HK-2 (cell line): ENCODE data around the gene RPRD2.
"Not testable (repeated sequence)": the region's sequence is repeated elsewhere in the genome, so short reads cannot be mapped to it uniquely, and the experiment has no call there.

Source experiments
- DNase-seq: peaks from one replicate; pipeline ENCODE4 v3.0.0-alpha.2; 2018; ENCODE audit not compliant: unreplicated experiment

The RPRD2 gene

DNA sequence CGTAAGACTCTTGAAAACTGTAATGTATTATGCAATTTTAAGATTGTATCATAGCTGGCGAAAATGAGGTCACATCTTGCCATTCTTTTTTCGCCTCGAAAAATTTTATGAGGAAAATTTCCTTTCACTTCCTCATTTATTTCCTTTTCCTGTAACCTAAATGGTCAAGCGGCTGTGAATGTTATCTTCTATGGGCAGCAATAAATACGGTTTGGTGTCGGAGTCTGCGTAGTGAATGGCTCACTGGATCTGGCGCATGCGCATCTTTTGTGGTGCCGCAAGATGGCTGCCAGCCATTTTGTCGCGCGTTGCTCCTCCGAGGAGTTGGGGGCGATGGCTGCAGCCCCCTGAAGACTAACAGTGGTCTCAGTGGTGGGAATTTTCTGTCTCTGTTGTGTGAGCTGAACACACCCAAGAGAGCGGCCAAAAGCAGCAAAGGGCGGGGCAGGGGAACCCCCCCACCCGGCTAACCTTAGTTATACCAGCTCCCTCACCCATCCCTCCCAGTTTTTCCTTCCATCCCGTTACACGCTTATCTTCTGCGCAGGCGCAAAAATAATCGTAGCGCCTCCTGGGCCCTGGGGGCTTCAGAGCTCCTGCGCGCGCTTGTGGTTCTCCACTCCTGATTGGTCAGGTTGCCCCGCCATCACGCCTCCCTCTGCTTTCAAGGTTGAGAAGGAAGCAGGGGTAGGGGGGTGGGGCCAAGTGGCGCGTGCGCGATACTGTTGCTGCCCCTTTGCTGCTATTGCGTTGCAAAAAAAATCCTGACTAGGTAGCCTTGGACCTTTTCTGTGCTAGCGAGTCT, at the start of gene RPRD2:
TSS of gene RPRD2 (plus strand) at position 722 of the 805 bp plus-strand sequence. CDS start 568 bp downstream, outside the sequence.
- peak; percentile 99 for DNase-seq

DNA sequence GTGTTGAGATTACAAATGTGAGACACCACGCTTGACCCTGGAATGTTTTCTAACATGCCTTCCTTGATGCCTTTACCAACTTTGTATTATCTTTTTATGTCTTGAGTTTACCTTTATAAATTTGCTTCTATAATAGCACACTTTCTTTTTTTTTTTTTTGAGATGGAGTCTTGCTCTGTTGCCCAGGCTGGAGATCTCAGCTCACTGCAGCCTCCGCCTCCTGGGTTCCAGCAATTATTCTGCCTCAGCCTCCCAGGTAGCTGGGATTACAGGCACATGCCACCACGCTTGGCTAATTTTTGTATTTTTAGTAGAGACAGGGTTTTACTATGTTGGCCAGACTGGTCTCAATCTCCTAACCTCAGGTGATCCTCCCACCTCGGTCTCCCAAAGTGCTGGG, 49.3 kb upstream of the RPRD2 start:
- DNase-seq: not testable (repeated sequence)

DNA sequence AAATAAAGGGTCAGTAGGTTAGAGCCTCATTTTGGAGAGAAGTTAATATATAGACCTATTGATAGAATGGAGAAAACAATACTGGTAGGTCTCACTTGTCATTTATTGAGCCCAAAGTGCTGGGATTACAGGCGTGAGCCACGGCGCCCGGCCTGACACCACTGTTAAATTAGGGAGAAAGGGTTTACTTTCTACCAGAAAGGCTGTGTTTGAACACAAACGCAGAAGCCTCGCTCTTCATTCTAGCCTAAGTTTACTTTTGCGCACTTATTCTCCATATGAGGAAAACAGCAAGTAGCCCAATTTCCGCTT, 43.3 kb upstream of the RPRD2 start:
- no peak for DNase-seq

DNA sequence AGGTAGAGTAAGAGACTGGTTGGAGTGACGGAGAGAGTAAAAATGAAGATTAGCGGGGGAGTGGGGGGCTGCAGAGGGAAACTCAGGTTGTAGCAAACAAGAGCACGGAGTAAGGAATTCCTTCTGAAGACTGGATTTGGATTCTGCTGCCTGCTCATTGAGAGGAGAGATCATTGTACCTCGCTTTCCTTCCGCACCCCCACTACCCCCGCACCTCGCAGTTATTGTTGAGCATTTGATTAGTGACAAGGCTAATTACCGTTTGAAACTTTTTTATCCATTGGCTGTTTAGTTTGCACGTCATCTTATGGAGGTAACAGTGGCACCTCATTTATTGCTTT, 42.2 kb upstream of the RPRD2 start:
- DNase-seq: peak; percentile 8

DNA sequence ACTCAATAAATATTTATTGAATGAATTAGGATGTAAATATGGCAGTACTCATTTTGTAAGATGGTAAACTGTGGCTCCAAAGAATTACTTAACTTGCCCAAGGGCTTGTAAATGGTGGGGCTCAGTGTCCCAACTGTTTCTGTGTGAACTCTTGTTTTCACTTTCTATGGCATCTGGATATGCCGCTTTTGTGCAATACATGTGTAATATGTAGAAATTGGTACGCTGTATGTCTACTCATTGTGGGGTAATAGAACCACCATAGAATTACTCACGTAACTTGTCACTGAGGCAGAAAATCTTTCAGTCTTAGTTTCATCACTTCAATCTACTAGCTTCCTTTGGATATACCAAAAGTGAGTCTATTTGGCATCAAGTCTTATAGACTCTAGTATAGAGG, 41.6 kb upstream of the RPRD2 start:
- DNase-seq: no peak

DNA sequence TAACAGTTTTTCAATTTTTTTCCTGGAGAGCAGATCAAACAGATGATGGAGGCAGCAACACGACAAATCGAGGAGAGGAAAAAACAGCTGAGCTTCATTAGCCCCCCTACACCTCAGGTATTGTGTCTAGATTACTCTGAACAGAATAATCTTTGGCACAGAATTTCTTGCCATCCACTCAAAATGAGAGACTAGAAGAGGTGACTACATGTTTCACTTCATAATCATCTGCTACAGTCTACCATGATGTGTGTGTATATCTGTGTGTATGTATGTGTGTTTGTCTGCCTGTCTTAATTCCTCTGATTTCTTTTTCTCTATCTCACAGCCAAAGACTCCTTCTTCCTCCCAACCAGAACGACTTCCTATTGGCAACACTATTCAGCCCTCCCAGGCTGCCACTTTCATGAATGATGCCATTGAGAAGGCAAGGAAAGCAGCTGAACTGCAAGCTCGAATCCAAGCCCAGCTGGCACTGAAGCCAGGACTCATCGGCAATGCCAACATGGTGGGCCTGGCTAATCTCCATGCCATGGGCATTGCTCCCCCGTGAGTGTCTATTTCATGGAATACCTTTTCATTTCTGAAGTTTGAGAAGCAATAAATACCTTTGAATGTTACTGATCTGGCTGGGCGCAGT, 31.2 kb upstream of the RPRD2 start:
- no peak for DNase-seq

DNA sequence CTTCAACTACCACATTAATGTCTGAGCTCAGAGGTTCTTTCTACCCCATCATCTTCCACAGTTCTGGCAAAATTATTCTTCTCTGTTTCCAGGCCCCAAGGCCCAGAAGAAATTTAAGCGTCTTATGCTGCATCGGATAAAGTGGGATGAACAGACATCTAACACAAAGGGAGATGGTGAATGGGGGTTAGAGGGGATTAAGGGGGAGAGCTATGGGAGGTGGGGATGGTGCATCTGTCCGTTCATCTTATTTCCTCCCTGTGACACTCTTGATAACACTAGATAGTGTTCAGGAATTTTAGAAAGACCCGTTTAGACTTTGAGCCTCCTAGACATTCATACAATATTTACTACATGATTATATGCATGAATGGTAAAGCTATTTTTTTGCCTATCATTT, 17.6 kb upstream of the RPRD2 start:
- no peak for DNase-seq

DNA sequence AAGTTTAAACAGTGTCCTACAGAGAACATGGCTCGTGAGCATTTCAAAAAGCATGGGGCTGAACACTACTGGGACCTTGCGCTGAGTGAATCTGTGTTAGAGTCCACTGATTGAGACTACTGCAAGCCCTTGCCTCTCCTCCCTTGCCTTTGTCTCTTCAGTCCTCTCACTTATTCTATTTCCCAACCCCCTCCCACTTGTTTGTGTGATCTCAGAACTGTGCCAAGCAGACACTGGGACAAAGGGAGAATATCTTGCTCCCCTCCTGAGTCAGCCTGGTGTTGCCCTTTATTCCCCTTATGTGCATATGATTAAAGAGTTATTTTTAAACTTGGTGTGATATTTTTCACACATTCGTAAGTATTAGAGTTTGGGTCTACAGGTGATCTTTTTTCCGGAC, 11.1 kb upstream of the RPRD2 start:
- DNase-seq: no peak

DNA sequence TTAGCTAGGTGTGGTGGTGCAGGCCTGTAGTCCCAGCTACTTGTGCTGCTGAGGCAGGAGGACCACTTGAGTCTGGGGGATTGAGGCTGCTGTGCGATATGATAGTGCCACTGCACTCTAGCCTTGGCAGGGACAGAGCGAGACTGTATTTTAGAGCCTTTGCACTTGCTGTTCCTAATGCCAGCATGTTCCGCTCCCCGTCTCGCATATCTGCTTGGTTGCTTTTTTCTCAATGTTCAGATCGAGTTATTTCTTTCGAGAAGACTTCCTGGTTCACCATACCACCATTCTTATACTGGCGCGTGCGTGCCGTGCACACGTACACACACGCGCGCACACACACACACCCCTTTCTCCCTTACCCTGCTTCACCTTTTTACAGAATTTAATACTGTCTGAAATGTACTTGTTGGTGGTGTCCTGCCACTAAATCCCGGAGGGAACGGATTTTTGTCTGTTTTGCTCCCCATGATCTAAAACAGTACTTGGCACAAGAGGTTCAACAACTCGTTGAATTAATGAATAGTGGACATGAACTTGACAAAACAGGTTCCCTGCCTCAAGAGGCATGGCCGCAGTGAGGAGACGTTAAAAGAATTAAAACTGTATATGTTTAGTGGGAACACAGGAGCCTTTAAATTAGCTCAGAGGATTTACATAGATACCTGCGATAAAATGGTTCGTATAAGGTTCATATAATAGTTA, 1.1 kb upstream of the RPRD2 start:
- DNase-seq: no peak

DNA sequence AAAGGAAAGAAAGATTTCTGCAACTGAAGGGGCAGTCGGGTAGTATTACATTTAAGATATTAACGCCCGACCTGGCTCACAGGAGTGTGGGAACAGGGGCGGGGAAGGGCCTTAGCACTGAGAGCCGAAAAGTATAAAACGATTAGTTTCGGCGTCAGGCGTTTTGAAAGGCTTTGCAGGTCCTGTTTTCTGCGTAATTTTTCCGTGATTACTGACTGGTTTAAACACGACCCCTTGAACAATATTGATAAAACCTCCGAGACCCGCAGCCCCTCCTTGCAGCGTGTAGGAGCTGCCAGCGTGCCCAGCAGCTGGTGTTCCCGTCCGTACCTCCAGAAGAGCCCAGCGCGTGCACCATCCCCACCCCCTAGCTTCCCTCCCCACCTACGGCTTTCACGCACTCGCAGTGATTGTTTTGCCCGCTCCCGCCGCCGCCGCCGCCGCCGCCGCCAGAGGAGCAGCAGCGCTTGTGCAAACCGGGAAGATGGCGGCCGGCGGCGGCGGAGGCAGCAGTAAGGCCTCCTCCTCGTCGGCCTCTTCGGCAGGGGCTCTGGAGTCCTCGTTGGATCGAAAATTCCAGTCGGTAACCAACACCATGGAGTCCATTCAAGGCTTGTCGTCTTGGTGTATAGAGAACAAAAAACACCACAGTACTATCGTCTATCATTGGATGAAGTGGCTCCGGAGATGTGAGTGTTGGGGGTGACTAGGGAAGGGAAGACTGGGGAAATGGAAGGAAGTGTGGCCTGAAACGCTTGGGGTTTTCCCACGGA, 470 bp downstream of the RPRD2 start:
- DNase-seq: peak; percentile 82

DNA sequence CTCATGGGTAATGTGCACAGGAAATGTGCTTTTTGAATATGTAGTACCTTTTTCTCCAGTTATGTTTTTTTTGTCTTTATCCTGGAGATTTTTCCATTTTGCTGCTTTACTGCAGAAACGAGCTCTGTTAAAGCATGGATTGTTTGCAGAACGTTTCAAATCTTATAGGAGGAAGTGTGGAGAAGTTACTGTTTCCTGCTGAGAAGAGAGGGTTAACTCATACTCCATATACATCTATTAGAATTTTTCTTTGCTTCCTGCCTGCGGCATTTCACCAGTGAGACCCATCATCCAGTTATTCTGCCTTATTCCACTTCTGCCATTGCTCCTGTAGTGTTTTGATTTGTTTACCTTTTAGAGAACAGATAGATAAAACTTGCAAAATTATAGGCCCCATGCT, 2.0 kb downstream of the RPRD2 start:
- no peak for DNase-seq

DNA sequence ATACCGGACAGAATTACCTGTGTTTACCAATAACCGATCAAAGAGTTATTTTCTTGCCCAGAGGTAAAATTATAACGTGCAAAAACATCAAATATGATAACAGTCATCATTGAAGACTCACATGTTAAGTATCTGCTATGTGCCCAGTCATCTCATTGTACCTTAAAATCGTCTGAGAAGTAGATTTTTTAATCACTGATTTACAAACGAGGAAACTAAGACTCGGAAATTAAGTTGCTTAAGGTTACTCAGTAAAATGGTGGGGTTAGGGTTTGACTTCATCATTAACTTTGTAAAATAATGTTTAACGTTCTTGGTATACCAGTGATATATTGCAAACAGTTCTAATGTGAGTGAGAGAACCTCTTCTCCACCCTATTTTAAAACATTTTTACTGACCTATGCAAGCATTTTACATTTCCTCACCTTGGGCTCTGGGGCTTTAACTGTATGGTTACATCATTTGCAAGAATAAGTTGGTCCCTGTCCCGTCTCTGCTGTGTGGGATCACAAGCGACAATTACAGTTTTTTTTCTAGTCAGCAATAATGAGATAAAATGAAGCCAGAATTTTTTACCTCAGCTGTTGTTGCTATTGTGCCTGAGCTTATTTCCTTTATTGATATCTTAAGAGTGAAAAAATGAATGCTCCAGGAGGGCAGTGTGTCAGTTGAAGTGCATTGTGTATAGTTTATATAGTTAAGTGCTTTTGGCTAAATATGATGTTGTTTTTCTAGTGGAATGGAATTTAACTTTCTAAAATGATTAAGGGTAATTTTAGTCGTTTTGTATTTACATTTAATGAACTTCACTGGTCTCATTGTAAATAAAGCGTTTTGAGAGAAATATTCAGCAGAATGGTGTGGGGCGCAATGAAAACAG, 2.7 kb downstream of the RPRD2 start:
- no peak for DNase-seq

DNA sequence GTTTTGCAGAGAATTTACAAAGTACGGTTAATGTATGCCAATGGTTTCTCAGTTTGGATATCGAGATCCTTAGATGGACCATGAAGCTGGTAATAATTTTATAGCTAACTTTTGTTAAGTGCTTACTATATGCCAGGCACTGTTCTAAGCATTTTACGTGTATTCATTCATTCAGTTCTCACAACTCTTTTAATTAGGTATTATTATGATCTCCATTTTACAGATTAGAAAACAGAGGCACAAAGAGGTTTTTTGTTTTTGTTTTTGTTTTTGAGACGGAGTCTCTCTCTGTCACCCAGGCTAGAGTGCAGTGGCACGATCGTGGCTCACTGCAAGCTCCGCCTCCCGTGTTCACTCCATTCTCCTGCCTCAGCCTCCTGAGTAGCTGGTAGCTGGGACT, 7.2 kb downstream of the RPRD2 start:
- no peak for DNase-seq

DNA sequence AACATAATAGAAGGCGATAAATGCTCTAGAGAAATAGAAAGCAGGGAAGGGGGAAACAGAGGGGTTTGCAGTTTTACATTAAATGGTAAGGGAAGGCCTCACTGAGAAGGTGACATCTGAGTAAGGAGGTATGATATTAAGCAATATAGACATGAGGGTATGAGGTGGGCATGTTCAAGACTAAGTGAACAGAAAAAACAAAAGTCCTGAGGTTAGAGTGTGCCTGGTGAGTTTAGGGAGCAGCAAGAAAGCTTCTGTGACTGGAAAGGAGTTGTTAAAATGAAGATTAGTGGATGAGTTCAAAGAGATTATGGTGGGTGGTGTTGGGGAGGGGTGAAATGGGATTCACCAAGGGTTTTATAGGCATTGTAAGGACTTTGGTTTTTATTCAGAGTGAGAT, 8.6 kb downstream of the RPRD2 start:
- no peak for DNase-seq

DNA sequence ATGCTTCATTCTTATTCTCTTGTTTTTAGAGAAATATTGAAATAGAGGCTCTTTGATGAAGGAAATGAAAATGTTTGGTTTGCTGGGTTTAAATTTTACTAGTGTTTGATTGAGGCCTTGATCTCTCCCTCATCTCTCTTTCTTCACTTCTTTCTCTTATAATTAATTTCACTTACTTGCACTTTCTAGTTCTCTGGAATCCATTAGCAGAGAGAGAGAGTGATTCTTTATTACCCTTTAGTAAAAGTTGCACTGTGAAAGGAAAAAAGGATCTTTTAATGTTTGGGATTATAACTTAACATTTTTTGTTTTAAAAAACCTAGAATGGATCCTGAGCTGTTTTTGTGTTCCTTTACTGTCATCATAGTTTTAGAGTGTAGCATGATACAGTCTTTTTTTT, 12.2 kb downstream of the RPRD2 start:
- DNase-seq: no peak

DNA sequence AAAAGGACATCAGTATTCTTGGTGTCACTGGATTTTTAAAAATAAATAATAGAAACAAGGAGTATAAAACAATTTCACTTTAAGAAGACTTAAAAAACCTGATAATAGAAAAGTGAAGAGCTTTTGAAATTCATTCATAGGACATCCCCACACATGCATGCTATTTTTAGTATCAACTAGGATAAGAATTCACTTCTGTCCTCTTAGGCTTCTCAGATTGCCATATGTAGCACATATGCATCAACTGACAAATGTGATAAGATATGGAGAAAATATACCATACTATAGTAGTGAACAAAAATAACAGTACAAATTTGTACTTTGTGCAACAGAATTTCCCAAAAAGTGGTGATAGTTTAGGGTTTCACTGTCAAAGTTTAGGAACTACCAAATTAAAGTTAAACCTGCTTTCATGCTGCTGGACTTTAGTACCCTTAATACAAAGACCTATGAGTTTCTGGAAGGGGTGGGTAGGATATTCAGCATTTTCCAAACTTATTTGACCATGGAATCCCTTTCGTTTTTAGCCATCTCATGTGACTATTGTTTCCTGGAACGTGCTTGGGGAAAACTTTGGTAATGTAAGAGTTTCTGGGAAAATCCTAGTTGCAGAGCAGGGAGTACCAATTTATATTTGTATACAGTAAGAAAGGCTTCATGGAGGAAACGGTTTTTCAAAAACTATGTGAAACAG, 19.8 kb downstream of the RPRD2 start:
- DNase-seq: no peak

DNA sequence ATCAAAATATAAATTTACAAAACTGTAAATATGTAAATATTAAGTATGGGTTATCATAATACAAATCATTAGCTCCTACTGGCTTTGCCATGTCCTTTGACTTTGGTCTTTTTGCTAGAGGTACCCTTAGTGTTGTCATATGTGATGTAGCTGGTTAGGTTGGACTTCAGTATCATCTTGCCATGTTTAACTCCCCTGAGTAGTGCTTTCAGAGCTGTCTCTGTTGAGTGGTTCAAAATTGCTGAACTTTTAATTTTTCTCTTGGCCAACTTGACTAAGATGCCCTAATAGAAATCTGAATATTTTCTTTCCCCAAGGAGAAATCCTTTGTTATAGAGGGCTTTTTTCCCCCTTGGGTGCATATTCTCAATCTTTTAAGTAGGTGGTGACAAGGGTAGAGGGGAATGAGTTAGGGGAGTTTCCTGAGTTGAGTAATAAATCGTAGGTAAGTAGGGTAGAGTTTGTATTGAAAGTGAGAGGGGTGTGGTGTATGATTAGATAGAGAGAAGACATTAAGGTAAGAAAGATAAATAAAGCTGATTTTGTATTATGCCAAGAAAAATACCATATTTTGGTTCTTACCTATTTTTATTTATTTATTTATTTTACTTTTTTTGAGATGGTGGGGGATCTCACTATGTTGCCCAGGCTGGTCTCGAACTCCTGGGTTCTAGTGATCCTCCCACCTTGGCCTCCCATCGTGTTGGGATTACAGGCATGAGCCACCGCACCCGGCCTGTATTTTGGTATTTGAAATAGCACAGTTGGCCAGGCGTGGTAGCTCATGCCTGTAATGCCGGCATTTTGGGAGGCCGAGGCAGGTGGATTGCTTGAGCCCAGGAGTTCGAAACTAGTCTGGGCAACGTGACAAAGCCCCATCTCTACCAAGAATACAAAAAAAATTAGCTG, 21.8 kb downstream of the RPRD2 start:
- DNase-seq: no peak

DNA sequence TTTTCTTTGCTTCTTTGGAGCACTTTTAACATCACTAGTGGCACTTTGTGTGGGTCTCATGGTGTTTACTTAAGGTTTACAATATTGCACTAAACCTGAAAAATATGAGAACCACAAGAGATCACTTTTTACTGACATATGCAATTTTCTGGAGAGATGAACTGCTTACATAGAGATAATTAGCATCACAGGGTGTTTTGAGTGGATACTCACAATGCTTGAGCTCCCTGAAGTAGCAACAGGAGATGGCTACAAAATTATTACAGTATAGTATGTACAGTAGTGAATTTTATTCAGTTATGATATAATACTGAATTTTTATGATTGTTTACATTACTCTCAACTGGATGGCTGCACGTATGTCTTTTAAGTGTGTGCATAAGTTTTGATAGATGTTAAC, 22.6 kb downstream of the RPRD2 start:
- DNase-seq: no peak

DNA sequence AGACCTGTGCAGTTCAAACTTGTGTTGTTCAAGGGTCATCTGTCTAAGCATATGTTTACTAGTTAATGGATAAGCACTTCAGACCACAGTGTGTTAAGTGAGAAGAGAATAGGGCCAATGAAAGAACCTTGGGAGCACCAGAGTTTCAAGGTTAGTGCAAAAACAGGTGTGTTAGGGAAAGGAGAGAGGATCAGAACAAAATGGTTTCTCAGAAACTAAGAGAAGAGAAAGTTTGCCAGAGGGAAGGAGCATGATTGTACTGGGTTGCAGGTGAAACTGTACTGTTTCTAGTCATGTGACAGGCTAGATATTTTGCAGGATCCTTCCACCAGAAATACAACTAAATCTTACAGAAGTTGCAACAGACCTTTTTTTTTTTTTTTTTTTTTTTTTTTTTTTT, 23.3 kb downstream of the RPRD2 start:
- DNase-seq: no peak

DNA sequence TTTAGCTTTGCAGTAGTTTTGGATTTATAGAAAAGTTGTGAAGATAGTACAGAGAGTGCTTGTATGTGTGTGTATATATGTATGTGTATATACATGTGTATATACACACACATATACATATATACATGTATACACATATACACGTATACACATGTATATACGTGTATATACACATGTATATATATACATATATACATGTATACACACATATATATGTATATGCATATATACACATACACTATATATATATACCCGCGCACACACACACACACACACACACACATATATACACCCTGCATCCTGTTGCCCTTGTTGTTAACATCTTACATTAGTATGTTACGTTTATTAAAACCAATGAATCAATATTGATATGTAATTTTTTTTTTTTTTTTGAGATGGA, 24.3 kb downstream of the RPRD2 start:
- DNase-seq: no peak
